Muscle layer of colon (tissue), 2 donors: ENCODE results near the gene GAGE13.
"Not testable (repeated sequence)": the region's sequence is repeated elsewhere in the genome, so short reads cannot be mapped to it uniquely, and the experiment has no call there.

Source experiments
- H3K27ac ChIP-seq: one replicate; pipeline ENCODE4 v1.7.0; 2013; ENCODE audit warnings: low read depth, mild to moderate bottlenecking, low read length, moderate library complexity
- H3K27me3 ChIP-seq, 2 donors: one replicate each; pipeline ENCODE4 v1.7.0; 2013; ENCODE audit warnings: low read length in 2 of 2, mild to moderate bottlenecking in 2 of 2; ENCODE audit not compliant: insufficient read depth in 2 of 2, control insufficient read depth in 1 of 2
- H3K36me3 ChIP-seq: one replicate; pipeline ENCODE4 v1.7.0; 2013; ENCODE audit warnings: mild to moderate bottlenecking, low read length; ENCODE audit not compliant: insufficient read depth
- H3K4me1 ChIP-seq: one replicate; pipeline ENCODE4 v1.7.0; 2013; ENCODE audit warnings: mild to moderate bottlenecking, low read length; ENCODE audit not compliant: insufficient read depth
- H3K4me3 ChIP-seq, 2 donors: one replicate each; pipeline ENCODE4 v1.7.0; 2013; ENCODE audit warnings: low read length in 2 of 2, low read depth in 1 of 2, mild to moderate bottlenecking in 1 of 2, moderate library complexity in 1 of 2
- H3K9ac ChIP-seq: one replicate; pipeline ENCODE4 v1.7.0; 2013; ENCODE audit warnings: low read length
- H3K9me3 ChIP-seq: one replicate; pipeline ENCODE4 v1.7.0; 2013; ENCODE audit warnings: mild to moderate bottlenecking, low read length
- donor health status: abdominal sarcoma.
- donor health status: Adenocarcinoma of cecum.

GAGE13 gene

DNA sequence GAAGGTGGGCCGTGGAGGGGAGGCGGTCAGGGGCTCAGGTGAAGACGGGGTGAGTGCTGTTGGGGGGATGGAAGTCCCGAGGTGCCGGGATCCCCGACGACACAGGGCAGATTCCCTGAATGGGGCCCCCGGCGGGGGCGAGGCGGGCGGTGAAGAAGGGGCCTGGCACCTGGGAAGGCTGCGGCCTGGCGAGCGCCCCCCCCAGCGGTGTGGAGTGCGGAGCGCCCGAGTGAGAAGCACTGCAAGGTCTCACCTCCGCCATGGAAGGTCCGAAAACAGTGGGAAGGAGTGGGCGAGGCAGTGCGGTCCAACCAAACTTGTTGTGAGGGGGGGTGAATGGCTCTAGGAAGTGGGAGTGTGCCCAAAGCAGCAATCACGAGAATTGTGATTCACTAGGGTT, 10.1 kb downstream of the GAGE13 start:
- H3K27me3 ChIP-seq, H3K4me3 ChIP-seq, H3K27ac ChIP-seq, H3K9ac ChIP-seq, H3K36me3 ChIP-seq, H3K4me1 ChIP-seq, H3K9me3 ChIP-seq: not testable (repeated sequence)

DNA sequence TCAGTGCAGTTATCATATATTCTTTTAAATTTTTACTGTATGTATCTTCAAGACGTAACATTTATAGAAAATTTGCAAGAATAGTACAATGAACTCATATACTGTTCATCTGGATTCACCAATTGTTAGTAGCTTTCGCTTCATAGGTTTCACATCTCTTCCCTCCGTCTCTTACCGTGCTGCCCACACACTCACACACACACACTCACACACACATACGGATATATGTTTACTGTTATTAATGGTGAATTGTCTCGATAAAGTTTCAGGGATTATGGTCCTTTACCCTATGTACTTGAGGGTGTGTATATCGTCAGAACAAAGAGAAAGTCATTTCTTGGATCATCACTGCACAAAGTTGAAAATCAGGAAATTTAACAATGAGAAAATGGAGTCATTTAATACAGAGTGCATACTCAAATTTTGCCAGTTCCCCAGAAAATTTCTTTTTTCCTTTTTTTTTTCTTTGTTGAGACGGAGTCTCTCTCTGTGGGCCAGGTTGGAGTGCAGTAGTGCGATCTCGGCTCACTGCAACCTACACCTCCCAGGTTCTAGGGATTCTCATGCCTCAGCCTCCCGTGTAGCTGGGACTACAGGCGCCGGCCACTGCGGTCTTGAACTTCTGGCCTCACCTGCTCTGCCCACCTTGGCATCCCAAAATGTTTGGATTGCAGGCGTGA, 13.3 kb downstream of the GAGE13 start:
- not testable (repeated sequence) for H3K27me3 ChIP-seq, H3K36me3 ChIP-seq, H3K27ac ChIP-seq, H3K9ac ChIP-seq, H3K4me3 ChIP-seq, H3K9me3 ChIP-seq, H3K4me1 ChIP-seq

DNA sequence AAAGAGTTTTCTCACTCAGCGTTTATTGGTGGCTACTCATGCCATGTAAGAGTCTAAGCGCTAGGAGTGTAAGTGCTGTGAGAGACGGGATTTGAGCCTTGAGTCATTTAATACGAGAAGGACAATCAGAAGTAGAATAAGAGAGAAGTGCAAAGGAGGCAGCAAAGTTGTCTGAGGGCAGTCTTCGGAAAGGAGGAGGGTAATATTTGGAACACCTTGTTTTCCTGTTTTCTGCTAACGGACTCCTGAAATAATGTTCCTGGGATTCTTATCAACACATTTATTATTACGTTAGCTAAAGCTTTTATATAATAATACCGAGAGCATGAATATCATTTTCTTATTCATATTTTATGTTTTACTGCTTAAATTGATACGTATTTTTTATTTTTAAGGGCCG, 14.0 kb downstream of the GAGE13 start:
- not testable (repeated sequence) for H3K36me3 ChIP-seq, H3K4me1 ChIP-seq, H3K27ac ChIP-seq, H3K4me3 ChIP-seq, H3K9me3 ChIP-seq, H3K27me3 ChIP-seq, H3K9ac ChIP-seq

DNA sequence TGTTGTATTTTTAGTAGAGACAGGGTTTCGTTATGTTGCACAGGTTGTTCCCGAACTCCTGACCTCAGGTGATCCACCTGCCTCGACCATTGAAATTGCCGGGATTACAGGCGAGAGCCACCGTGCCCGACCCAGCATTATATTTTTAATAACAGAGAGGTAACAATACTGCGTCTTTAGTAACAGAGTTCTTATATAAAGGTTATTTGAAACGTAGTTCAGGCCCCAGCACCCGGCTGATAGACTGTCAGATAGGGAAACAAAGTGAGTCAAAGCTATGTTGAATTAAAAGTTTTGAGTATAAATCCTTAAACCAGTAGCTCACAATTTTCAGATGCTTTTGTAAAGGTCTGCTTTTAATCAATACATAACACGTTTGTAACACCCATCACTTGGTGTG, 14.8 kb downstream of the GAGE13 start:
- H3K27me3 ChIP-seq, H3K9ac ChIP-seq, H3K27ac ChIP-seq: not testable (repeated sequence)

More for the DNA sequence above, 14.8 kb downstream of the GAGE13 start:
- H3K4me3 ChIP-seq, H3K4me1 ChIP-seq, H3K9me3 ChIP-seq, H3K36me3 ChIP-seq: not testable (repeated sequence)
